HL-60 (cell line): ENCODE results near the gene EEF1G.

Experiments
- DNase-seq, 2 experiments: peaks; one replicate each; pipeline ENCODE4 v3.0.0-alpha.2; 2010 to 2020; ENCODE audit warnings: low read depth in 1 of 2, low spot score in 1 of 2
- H3K27ac ChIP-seq: fragments of 250-450 bp; sonication (Bioruptor Pico); replicated peaks from 2 replicates; pipeline ENCODE4 v1.5.1; 2020; ENCODE audit warnings: mild to moderate bottlenecking, moderate library complexity
- H3K27me3 ChIP-seq: fragments of 250-450 bp; sonication (Bioruptor Pico); 2 replicates; pipeline ENCODE4 v1.5.1; 2021; ENCODE audit warnings: mild to moderate bottlenecking, moderate library complexity; ENCODE audit not compliant: insufficient read depth, poor library complexity, severe bottlenecking
- H3K4me3 ChIP-seq: replicated peaks from 2 replicates; pipeline ENCODE4 v1.5.1; 2011; ENCODE audit warnings: mild to moderate bottlenecking, control low read depth, low read length; ENCODE audit not compliant: insufficient read depth
- GABPA ChIP-seq: IDR thresholded peaks from 2 replicates; pipeline ENCODE4 v1.6.1; 2012; ENCODE audit warnings: low read depth
- POLR2AphosphoS5 ChIP-seq: IDR thresholded peaks from 2 replicates; pipeline ENCODE4 v1.6.1; 2012; ENCODE audit warnings: low read depth
- SPI1 ChIP-seq: IDR thresholded peaks from 2 replicates; pipeline ENCODE4 v1.6.1; 2012; ENCODE audit warnings: low read depth, mild to moderate bottlenecking, borderline replicate concordance
- TF ChIP-seq, protein P1 (sequence below): IDR thresholded peaks from 2 replicates; pipeline ENCODE4 v1.6.1; 2012; ENCODE audit warnings: low read depth; ENCODE audit not compliant: insufficient replicate concordance
- TF ChIP-seq, protein P2 (sequence below): IDR thresholded peaks from one replicate; pipeline ENCODE4 v1.5.1; 2011; ENCODE audit warnings: low read length, control low read depth, inconsistent platforms; ENCODE audit not compliant: insufficient read depth

Gene EEF1G

DNA sequence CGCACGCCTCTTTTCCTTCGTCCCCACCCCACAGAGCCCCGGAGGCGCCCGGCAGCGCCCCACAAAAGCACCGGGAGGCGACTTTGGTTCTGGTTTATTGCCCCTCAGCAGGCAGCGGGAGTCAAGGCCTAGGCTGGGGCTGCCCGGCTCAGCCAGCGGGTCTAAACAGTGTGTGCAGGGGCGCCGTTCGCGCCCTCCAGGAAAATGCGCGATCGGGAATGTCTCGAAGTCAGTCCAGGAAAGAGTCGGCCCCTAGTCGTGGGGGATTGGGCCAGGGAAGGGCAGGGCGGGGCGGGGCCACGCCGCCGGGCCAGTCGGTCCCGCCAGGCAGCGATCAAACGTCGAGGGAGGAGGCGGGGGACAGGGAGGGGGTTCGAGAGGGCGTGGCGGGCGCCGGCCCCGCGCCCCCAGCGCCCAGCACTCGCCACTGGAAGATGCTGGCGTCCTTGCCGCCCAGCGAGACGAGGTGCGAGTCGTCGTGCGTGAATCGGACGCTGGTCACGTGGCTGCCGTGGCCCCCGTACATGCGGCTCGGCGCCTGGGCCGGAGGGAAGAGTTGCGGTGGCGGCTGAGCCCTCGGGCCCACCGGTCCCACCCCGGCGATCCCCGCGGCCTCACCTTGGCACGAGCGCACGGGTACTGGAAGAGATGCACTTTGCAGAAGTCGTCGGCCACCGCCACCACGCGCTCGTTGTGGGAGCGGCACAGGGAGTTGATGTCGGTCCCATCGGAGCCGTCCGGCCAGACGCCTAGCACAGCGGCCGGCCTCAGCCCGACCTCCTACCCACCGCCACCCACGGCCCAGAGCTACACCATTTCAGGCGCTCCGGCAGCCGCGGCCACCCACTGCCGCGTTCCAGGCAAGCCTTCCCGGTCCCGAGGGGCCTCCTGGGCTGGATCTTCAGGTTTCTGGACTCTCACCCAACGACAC, 28.7 kb upstream of the EEF1G start:
- DNase-seq: no peak
- Histone ChIP-seq H3K27me3 (no peaks in the 10 kb centered on the region), H3K4me3 (no peak overlapping the region), H3K27ac (peak overlapping the region; percentile 97)
- TF ChIP-seq SPI1: no peak
- no peak for TF ChIP-seq POLR2AphosphoS5
- TF ChIP-seq, protein P1, sequence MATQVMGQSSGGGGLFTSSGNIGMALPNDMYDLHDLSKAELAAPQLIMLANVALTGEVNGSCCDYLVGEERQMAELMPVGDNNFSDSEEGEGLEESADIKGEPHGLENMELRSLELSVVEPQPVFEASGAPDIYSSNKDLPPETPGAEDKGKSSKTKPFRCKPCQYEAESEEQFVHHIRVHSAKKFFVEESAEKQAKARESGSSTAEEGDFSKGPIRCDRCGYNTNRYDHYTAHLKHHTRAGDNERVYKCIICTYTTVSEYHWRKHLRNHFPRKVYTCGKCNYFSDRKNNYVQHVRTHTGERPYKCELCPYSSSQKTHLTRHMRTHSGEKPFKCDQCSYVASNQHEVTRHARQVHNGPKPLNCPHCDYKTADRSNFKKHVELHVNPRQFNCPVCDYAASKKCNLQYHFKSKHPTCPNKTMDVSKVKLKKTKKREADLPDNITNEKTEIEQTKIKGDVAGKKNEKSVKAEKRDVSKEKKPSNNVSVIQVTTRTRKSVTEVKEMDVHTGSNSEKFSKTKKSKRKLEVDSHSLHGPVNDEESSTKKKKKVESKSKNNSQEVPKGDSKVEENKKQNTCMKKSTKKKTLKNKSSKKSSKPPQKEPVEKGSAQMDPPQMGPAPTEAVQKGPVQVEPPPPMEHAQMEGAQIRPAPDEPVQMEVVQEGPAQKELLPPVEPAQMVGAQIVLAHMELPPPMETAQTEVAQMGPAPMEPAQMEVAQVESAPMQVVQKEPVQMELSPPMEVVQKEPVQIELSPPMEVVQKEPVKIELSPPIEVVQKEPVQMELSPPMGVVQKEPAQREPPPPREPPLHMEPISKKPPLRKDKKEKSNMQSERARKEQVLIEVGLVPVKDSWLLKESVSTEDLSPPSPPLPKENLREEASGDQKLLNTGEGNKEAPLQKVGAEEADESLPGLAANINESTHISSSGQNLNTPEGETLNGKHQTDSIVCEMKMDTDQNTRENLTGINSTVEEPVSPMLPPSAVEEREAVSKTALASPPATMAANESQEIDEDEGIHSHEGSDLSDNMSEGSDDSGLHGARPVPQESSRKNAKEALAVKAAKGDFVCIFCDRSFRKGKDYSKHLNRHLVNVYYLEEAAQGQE: no peak
- TF ChIP-seq, protein P2, sequence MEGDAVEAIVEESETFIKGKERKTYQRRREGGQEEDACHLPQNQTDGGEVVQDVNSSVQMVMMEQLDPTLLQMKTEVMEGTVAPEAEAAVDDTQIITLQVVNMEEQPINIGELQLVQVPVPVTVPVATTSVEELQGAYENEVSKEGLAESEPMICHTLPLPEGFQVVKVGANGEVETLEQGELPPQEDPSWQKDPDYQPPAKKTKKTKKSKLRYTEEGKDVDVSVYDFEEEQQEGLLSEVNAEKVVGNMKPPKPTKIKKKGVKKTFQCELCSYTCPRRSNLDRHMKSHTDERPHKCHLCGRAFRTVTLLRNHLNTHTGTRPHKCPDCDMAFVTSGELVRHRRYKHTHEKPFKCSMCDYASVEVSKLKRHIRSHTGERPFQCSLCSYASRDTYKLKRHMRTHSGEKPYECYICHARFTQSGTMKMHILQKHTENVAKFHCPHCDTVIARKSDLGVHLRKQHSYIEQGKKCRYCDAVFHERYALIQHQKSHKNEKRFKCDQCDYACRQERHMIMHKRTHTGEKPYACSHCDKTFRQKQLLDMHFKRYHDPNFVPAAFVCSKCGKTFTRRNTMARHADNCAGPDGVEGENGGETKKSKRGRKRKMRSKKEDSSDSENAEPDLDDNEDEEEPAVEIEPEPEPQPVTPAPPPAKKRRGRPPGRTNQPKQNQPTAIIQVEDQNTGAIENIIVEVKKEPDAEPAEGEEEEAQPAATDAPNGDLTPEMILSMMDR: no peak
- no peak for TF ChIP-seq GABPA

DNA sequence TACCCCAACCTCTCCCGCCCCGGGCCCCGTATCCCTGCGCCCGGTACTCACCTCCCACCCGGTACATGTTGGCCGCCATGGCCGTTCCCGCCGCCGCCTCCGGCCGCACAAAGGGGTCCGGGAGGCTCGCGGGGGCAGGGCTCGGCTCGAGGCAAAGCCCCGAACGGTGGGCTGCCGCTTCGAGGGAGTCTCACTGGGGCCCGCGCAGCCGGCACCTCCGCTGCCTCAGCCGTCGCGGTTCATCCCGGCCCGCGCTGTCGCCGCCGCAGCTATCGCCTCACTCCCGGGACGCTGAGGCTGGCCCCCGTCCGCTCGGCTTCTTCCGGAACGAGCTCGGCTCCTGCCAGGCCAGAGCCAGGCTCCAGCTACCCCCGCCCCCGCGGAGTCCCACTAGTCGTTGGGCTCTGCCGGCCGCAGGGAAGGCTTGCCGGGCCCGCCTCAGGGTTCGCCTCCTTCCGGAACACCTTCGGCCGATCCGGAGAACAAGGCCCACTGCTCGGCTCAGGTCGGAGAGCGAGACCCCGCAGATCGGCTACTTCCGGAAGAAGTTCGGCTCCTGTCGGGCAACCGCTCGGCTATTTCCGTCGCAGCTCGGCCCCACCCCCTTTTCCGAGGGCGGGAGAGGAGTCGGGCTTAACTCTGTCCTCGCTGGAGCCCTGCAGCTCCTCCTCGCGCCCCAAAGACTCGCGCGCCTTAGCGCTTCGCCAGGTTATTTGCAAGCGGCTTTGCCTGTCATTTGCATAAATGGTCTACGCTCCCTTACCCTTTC, 27.9 kb upstream of the EEF1G start, which contains the start of gene MTA2:
MTA2 (minus strand) TSS at position 494 of the 769 bp plus-strand sequence; CDS start at position 79, 415 bp downstream.
- TF ChIP-seq, protein P1: no peak
- peak; percentile 73; the same call in 1 of the 2 replicates for TF ChIP-seq POLR2AphosphoS5
- DNase-seq: peak; percentile 96 to 98
- Histone ChIP-seq H3K27me3 (no peaks in the 10 kb centered on the region), H3K4me3 (peak within 1 kb of the TSS; percentile 81), H3K27ac (peak within 1 kb of the TSS; percentile 97)

DNA sequence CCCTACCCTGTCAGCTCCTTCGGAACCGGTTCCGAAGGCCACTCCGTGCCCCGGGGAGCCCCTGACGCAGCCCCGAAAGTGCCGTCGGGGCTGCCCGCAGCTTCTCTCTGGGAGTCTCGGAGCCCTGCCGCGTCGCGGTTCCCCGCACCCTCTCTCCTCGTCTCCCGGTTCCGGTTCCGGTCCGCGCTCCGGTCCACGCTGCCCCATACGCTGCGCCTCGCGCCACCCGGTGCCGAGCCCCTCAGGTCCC, 27.4 kb upstream of the EEF1G start:
- Histone ChIP-seq H3K27ac (peak overlapping the region; percentile 97), H3K27me3 (no peaks in the 10 kb centered on the region), H3K4me3 (peak overlapping the region; percentile 81)
- DNase-seq: peak; percentile 30 to 57
- no peak for TF ChIP-seq POLR2AphosphoS5
- TF ChIP-seq, protein P2: no peak
- peak; percentile 71 for TF ChIP-seq GABPA
